Measurements from ENCODE around the gene HSPB2. TPM values are rescaled to one million over a fixed set of nuclear protein-coding genes. Genes with fewer than 3 reads are reported as not detected.

HSPB2 gene
- total RNA-seq, 4 donors from 2014 or later, result 0.78 to 5.5 (median 3.0) TPM

- Histone ChIP-seq H3K4me3 (no peak overlapping the region), H3K36me3 (no peaks in the 10 kb centered on the region), H3K9me3 (no peaks in the 10 kb centered on the region), H3K27me3 (no peaks in the 10 kb centered on the region), H3K27ac (peak overlapping the region; percentile 9 to 85 (median 73)), H3K4me1 (peaks cover 3 to 60% (median 25%) of the 10 kb centered on the region in 3 donors)
- TF ChIP-seq EP300 (IDR thresholded peaks at IDR 0.05) (no peak), POLR2AphosphoS5 (IDR thresholded peaks at IDR 0.05) (peak; percentile 29), POLR2A (IDR thresholded peaks at IDR 0.05) (no peak)
- TF ChIP-seq, protein P1, sequence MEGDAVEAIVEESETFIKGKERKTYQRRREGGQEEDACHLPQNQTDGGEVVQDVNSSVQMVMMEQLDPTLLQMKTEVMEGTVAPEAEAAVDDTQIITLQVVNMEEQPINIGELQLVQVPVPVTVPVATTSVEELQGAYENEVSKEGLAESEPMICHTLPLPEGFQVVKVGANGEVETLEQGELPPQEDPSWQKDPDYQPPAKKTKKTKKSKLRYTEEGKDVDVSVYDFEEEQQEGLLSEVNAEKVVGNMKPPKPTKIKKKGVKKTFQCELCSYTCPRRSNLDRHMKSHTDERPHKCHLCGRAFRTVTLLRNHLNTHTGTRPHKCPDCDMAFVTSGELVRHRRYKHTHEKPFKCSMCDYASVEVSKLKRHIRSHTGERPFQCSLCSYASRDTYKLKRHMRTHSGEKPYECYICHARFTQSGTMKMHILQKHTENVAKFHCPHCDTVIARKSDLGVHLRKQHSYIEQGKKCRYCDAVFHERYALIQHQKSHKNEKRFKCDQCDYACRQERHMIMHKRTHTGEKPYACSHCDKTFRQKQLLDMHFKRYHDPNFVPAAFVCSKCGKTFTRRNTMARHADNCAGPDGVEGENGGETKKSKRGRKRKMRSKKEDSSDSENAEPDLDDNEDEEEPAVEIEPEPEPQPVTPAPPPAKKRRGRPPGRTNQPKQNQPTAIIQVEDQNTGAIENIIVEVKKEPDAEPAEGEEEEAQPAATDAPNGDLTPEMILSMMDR (IDR thresholded peaks at IDR 0.05), result no peak
- no peak for ATAC-seq
- WGBS, 2 donors (ENCODE audit: low coverage in 1 of 2), result 66 to 78% methylated on average over 4 of the region's 4 CpGs
Observed at GRCh38 chr11:111939836-111940604, 27.5 kb downstream of the HSPB2 start.

DNA sequence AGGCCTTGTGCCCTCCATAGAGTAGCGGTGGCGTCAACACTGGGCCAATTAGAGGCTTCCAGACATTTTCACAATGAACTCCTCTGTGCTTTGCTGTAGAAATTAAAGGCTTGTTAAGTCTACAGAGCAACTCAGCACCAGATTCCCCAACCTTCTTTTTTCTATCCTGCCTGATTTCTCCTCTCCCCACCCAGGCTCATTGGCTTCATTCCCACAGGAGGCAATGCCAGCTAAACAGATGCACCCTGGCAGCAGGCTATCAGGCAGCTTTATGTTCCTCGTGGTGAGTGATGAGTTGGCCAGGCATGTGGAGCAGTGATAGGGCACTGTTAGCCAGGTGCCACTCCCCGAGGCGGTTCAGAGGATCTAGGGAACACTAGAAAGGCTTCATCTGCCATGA is 29.4 kb downstream of the HSPB2 start:
- 74 to 100% methylated on average over 2 of the region's 5 CpGs for WGBS, 2 donors (ENCODE audit: low coverage in 1 of 2)
- TF ChIP-seq EP300 (IDR thresholded peaks at IDR 0.05) (no peak), POLR2AphosphoS5 (IDR thresholded peaks at IDR 0.05) (no peak), POLR2A (IDR thresholded peaks at IDR 0.05) (no peak)
- TF ChIP-seq, protein P1 (IDR thresholded peaks at IDR 0.05), result no peak
- H3K4me3 ChIP-seq, result no peak overlapping the region
- peaks cover 0 to 55% (median 16%) of the 10 kb centered on the region in 3 donors for H3K4me1 ChIP-seq
- H3K9me3 ChIP-seq, result no peaks in the 10 kb centered on the region
- ATAC-seq, result no peak
- H3K27me3 ChIP-seq, result no peaks in the 10 kb centered on the region
- peak overlapping the region in 3 of 4 donors; percentile 2 to 85 (median 40) for H3K27ac ChIP-seq
- no peaks in the 10 kb centered on the region for H3K36me3 ChIP-seq

DNA sequence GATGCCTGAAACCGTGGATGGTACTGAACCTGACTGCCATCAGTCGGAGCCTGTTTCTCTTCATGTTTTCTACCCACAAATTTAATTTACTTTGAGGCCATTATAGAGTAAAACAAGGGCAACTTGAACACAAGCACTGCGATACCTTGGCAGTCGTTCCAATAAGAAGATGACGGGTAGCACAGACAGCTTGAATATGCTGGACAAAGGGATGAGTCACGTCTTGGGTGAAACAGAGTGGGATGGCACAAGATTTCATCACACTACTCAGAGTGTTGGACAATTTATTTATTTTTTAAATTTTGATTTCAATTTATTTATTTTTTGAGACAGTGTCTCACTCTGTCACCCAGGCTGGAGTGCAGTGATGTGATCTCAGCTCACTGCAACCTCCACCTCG is 30.3 kb downstream of the HSPB2 start:
- H3K27ac ChIP-seq, result no peak overlapping the region
- H3K4me3 ChIP-seq, result no peak overlapping the region
- ATAC-seq, result no peak
- H3K36me3 ChIP-seq, result no peaks in the 10 kb centered on the region
- no peaks in the 10 kb centered on the region for H3K9me3 ChIP-seq
- peaks cover 0 to 49% (median 11%) of the 10 kb centered on the region in 3 donors for H3K4me1 ChIP-seq
- 70 to 89% methylated on average over 6 to 7 of the region's 7 CpGs for WGBS, 2 donors (ENCODE audit: low coverage in 1 of 2)
- H3K27me3 ChIP-seq, result no peaks in the 10 kb centered on the region
- TF ChIP-seq EP300 (IDR thresholded peaks at IDR 0.05) (no peak), POLR2A (IDR thresholded peaks at IDR 0.05) (no peak), POLR2AphosphoS5 (IDR thresholded peaks at IDR 0.05) (no peak)
- TF ChIP-seq, protein P1 (IDR thresholded peaks at IDR 0.05), result no peak

DNA sequence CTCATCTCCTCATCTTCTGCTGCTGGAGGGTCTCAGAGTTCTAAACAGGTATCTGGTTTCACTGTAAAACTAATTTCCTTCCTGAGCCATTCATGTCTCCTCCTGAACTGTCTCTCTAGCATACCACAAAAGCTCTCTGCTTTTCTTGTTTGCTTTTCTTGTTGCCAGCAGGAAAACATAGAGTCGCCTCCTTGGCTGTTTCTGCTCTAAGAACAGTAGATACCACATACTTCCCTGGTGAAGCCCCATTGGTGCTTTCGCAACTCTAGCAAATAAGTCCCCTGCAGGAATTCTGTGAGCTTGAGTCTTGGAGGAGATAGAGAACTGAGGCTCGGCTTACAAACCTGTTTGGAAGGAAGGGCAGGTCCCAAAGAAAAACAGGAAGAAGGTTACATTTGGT is 31.6 kb downstream of the HSPB2 start:
- no peaks in the 10 kb centered on the region for H3K27me3 ChIP-seq
- H3K4me1 ChIP-seq, result peaks cover 0 to 36% (median 1%) of the 10 kb centered on the region in 3 donors
- no peaks in the 10 kb centered on the region for H3K9me3 ChIP-seq
- H3K27ac ChIP-seq, result peak overlapping the region; percentile 24 to 75 (median 61)
- no peak overlapping the region for H3K4me3 ChIP-seq
- H3K36me3 ChIP-seq, result no peaks in the 10 kb centered on the region
- TF ChIP-seq, protein P1 (IDR thresholded peaks at IDR 0.05), result no peak
- TF ChIP-seq POLR2AphosphoS5 (IDR thresholded peaks at IDR 0.05) (no peak), POLR2A (IDR thresholded peaks at IDR 0.05) (no peak), EP300 (IDR thresholded peaks at IDR 0.05) (no peak)
- 33% methylated on average over 1 of the region's 3 CpGs; no CpG with 5 or more reads in 1 of the 2 donors for WGBS, 2 donors (ENCODE audit: low coverage in 1 of 2)
- ATAC-seq, result no peak

DNA sequence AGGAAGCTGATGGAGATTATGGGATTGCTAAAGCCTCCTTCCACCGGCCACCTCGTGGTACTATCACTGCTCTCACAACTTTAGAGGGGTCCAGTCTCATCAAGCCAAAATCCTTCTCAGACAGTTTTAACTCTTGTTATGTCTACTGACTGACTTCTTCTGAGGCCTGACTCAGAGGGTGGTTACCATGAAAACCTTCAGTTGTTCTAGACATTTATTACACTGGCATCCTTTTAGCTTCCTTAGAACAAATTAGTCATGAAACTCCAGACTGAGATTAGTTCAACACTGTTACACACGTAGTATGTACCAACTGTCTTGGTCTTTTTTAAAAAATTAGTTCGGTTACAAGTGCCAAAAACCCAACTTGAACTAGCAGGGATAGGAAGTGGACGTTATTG is 32.1 kb downstream of the HSPB2 start:
- peak; percentile 68 for ATAC-seq
- TF ChIP-seq POLR2AphosphoS5 (IDR thresholded peaks at IDR 0.05) (peak; percentile 62), EP300 (IDR thresholded peaks at IDR 0.05) (no peak)
- Histone ChIP-seq H3K4me1 (peaks cover 0 to 30% (median 0%) of the 10 kb centered on the region in 3 donors), H3K27ac (peak overlapping the region; percentile 37 to 75 (median 61)), H3K27me3 (no peaks in the 10 kb centered on the region), H3K9me3 (no peaks in the 10 kb centered on the region), H3K4me3 (no peak overlapping the region), H3K36me3 (no peaks in the 10 kb centered on the region)
- WGBS, 2 donors (ENCODE audit: low coverage in 1 of 2), result 38 to 52% methylated on average over 5 of the region's 5 CpGs

Data from gastroesophageal sphincter (tissue), 4 donors.